GM12878 (cell line): Measurements from ENCODE around the gene TSC2. TPM values are rescaled to one million over a fixed set of nuclear protein-coding genes. Genes with fewer than 3 reads are reported as not detected.

Experiments
- ATAC-seq: fragments of 200-7000 bp; cut with Tn5 transposase; 3 replicates; pipeline ENCODE4 v1.9.1; 2020; ENCODE audit warnings: mild to moderate bottlenecking, moderate library complexity
- BruUV-seq: library from RNA; stranded (reverse); fragments of 400-500 nt; replicated peaks from 2 replicates; lab custom pipeline; 2021; lab: Mats Ljungman, UMichigan
- CTCF ChIA-PET: fragments of 300-600 bp; sonication (Branson Sonifier 250); formaldehyde crosslinking; extraction: SDS; loops from one replicate; lab custom pipeline; 2021; ENCODE audit warnings: inconsistent platforms; lab: Yijun Ruan, JAX
- POLR2A ChIA-PET: fragments of 350-600 bp; formaldehyde crosslinking; extraction: SDS; loops from one replicate; lab custom pipeline; 2021; ENCODE audit warnings: inconsistent platforms; lab: Charles Lee
- RAD21 ChIA-PET: fragments of 300-600 bp; sonication (Branson Sonifier 250); formaldehyde crosslinking; loops from one replicate; lab custom pipeline; 2023; ENCODE audit warnings: antibody characterized with exemption; ENCODE audit not compliant: unreplicated experiment; lab: Charles Lee
- SMC1A ChIA-PET: fragments of 300-600 bp; sonication (Branson Sonifier 250); formaldehyde crosslinking; loops from one replicate; lab custom pipeline; 2023; ENCODE audit not compliant: unreplicated experiment, uncharacterized antibody; lab: Charles Lee
- DNase-seq: peaks from one replicate; pipeline ENCODE4 v3.0.0-alpha.2; 2011; ENCODE audit warnings: low read depth, low spot score
- FAIRE-seq: peaks from 3 replicates; lab custom pipeline; 2011; peaks lifted over from hg19 to GRCh38; lab: Jason Lieb, UNC
- H2AFZ ChIP-seq: 2 replicates; pipeline ENCODE4 v1.6.0; 2011; ENCODE audit warnings: low read depth, low read length, control low read depth; ENCODE audit not compliant: control insufficient read depth
- H3K27ac ChIP-seq: 2 replicates; pipeline ENCODE4 v1.5.1; 2011; ENCODE audit warnings: control low read depth; ENCODE audit not compliant: control insufficient read depth, insufficient read depth
- H3K27me3 ChIP-seq, 2 experiments: replicated peaks in 1 of 2; 2 replicates each; pipeline versions ENCODE4 v1.6.0 to v1.6.1; 2011; ENCODE audit warnings: low read length in 1 of 2; ENCODE audit not compliant: control insufficient read depth in 2 of 2, insufficient read depth in 2 of 2
- H3K36me3 ChIP-seq, 2 experiments: 2 replicates each; pipeline ENCODE4 v1.5.1; 2011; ENCODE audit warnings: low read length in 1 of 2; ENCODE audit not compliant: control insufficient read depth in 2 of 2, insufficient read depth in 2 of 2
- H3K4me1 ChIP-seq: 2 replicates; pipeline ENCODE4 v1.6.1; 2011; ENCODE audit warnings: mild to moderate bottlenecking, low read length, moderate library complexity, mixed read lengths; ENCODE audit not compliant: control insufficient read depth, insufficient read depth
- H3K4me2 ChIP-seq: 2 replicates; pipeline ENCODE4 v1.6.0; 2011; ENCODE audit warnings: control low read depth; ENCODE audit not compliant: control insufficient read depth, insufficient read depth
- H3K4me3 ChIP-seq: fragments of 200-600 bp; sonication (generic); 2 replicates; pipeline ENCODE4 v1.5.1; 2016
- H3K79me2 ChIP-seq: 2 replicates; pipeline ENCODE4 v1.6.0; 2011; ENCODE audit warnings: low read length; ENCODE audit not compliant: control insufficient read depth, insufficient read depth
- H3K9ac ChIP-seq: 2 replicates; pipeline ENCODE4 v1.8.0; 2011; ENCODE audit warnings: low read length, control low read depth, mixed read lengths; ENCODE audit not compliant: control insufficient read depth, insufficient read depth
- H3K9me3 ChIP-seq: replicated peaks from 3 replicates; pipeline ENCODE4 v1.5.1; 2011; ENCODE audit warnings: mild to moderate bottlenecking, low read length; ENCODE audit not compliant: control insufficient read depth, insufficient read depth
- H4K20me1 ChIP-seq: 2 replicates; pipeline ENCODE4 v1.6.0; 2011; ENCODE audit not compliant: control insufficient read depth, insufficient read depth
- CBX5 ChIP-seq: sonication (generic); IDR thresholded peaks from 2 replicates; pipeline ENCODE4 v1.6.1; 2016; ENCODE audit warnings: low read depth, moderate library complexity, mild to moderate bottlenecking, inconsistent platforms
- FOXM1 ChIP-seq: IDR thresholded peaks from 2 replicates; pipeline ENCODE4 v1.6.1; 2012; ENCODE audit warnings: low read depth, mild to moderate bottlenecking, inconsistent platforms, low read length, moderate library complexity
- GATAD2B ChIP-seq: fragments of 450-650 bp; conservative IDR thresholded peaks from 2 replicates; pipeline ENCODE4 v1.6.1; 2017; ENCODE audit warnings: low read depth, mild to moderate bottlenecking, moderate library complexity
- IKZF1 ChIP-seq: fragments of 450-650 bp; conservative IDR thresholded peaks from 2 replicates; pipeline ENCODE4 v1.6.1; 2017; ENCODE audit warnings: antibody characterized with exemption, mild to moderate bottlenecking
- IKZF2 ChIP-seq, 2 experiments: fragments of 450-650 bp; IDR thresholded peaks; 2 replicates each; pipeline ENCODE4 v1.6.1; 2017; ENCODE audit warnings: mild to moderate bottlenecking in 2 of 2, moderate library complexity in 2 of 2
- IRF4 ChIP-seq: IDR thresholded peaks from 2 replicates; pipeline ENCODE4 v1.6.1; 2011; ENCODE audit warnings: low read depth, low read length
- KAT2A ChIP-seq: conservative IDR thresholded peaks from 2 replicates; pipeline ENCODE4 v1.6.1; 2011; ENCODE audit warnings: low read depth, low read length; ENCODE audit not compliant: control insufficient read depth
- LARP7 ChIP-seq: fragments of 450-650 bp; IDR thresholded peaks from 2 replicates; pipeline ENCODE4 v1.6.1; 2017; ENCODE audit warnings: mild to moderate bottlenecking
- MEF2A ChIP-seq: IDR thresholded peaks from 2 replicates; pipeline ENCODE4 v1.6.1; 2011; ENCODE audit warnings: low read depth, mild to moderate bottlenecking, low read length, moderate library complexity; ENCODE audit not compliant: insufficient read depth
- MTA3 ChIP-seq: IDR thresholded peaks from 2 replicates; pipeline ENCODE4 v1.6.1; 2012; ENCODE audit warnings: low read length, inconsistent platforms, borderline replicate concordance
- NFYA ChIP-seq: IDR thresholded peaks from 2 replicates; pipeline ENCODE4 v1.6.1; 2011; ENCODE audit warnings: low read depth, mild to moderate bottlenecking, low read length, improper control_type of control experiment, borderline replicate concordance
- NR2F1 ChIP-seq: fragments of 450-650 bp; conservative IDR thresholded peaks from 2 replicates; pipeline ENCODE4 v1.6.1; 2017; ENCODE audit warnings: mild to moderate bottlenecking
- SMAD1 ChIP-seq: fragments of 450-650 bp; IDR thresholded peaks from 2 replicates; pipeline ENCODE4 v1.6.1; 2018; ENCODE audit warnings: mild to moderate bottlenecking, low read depth; ENCODE audit not compliant: partially characterized antibody
- SPI1 ChIP-seq: IDR thresholded peaks from 2 replicates; pipeline ENCODE4 v1.6.1; 2011; ENCODE audit warnings: low read depth, mild to moderate bottlenecking, low read length, moderate library complexity, borderline replicate concordance; ENCODE audit not compliant: insufficient read depth
- STAT3 ChIP-seq: IDR thresholded peaks from 2 replicates; pipeline ENCODE4 v1.6.1; 2011; ENCODE audit warnings: low read depth, low read length, improper control_type of control experiment
- TCF7 ChIP-seq: IDR thresholded peaks from 2 replicates; pipeline ENCODE4 v1.6.1; 2014; ENCODE audit warnings: antibody characterized with exemption, borderline replicate concordance
- YY1 ChIP-seq: IDR thresholded peaks from 2 replicates; pipeline ENCODE4 v1.6.1; 2011; ENCODE audit warnings: low read depth, mild to moderate bottlenecking, low read length
- ZZZ3 ChIP-seq: IDR thresholded peaks from 2 replicates; pipeline ENCODE4 v1.6.1; 2011; ENCODE audit warnings: low read depth; ENCODE audit not compliant: control insufficient read depth, insufficient read length
- WGBS: methylation state at CpG from one replicate; pipeline ENCODE4 v1.1.6; 2016; ENCODE audit warnings: low lambda C conversion rate; ENCODE audit not compliant: insufficient replicate concordance, insufficient coverage; ENCODE audit errors: missing lambda C conversion rate; 5-methylcytosine and 5-hydroxymethylcytosine counted together
- in situ Hi-C: fragments of 300-500 bp; cut with MboI; formaldehyde crosslinking; loops from 9 replicates; pipeline ENCODE4 v1.14.3; 2018; ENCODE audit warnings: mixed read lengths
- intact Hi-C: fragments of 100-400 bp; cut with micrococcal nuclease; formaldehyde crosslinking; loops from one replicate; pipeline ENCODE4 v1.14.2; 2022; ENCODE audit not compliant: unreplicated experiment
- polyA plus RNA-seq, 11 experiments: library from polyadenylated mRNA; depleted of rRNA in 4 of 11; unstranded in 6 of 11; stranded (reverse) in 5 of 11; fragments of >200 nt; fragmentation: Nextera tagmentation in 4 of 11; fragmentation: Illumina TruSeq in 1 of 11; extraction: Ambion mirVana in 4 of 11; extraction: Trizol in 1 of 11; gene quantifications; 1 replicate in 1 of 11; 2 replicates in 10 of 11; pipeline versions ENCODE4 v1.2.1 to v1.2.3, GENCODE V29; 2011 to 2016; ENCODE audit warnings: inconsistent platforms in 2 of 11, missing spikeins in 2 of 11, low read depth in 1 of 11
- total RNA-seq, 4 experiments: library from RNA; depleted of rRNA in 3 of 4; stranded (reverse); fragments of >200 nt in 3 of 4; fragmentation: Illumina TruSeq in 1 of 4; extraction: Trizol in 1 of 4; gene quantifications; 2 replicates each; pipeline versions ENCODE4 v1.2.1 to v1.2.3, GENCODE V29; 2013 to 2021
- TF ChIP-seq, protein P1 (sequence below): IDR thresholded peaks from 2 replicates; pipeline ENCODE4 v1.6.1; 2012; ENCODE audit warnings: low read depth, low read length, improper control_type of control experiment
- TF ChIP-seq, protein P2 (sequence below): fragments of 450-650 bp; IDR thresholded peaks from 2 replicates; pipeline ENCODE4 v1.6.1; 2017; ENCODE audit warnings: mild to moderate bottlenecking

Gene TSC2
- total and polyA plus RNA-seq, 10 of the 15 experiments (the other 5 are each of a cell fraction or from before 2014, with no cell fraction given), result 1.6 to 77.0 (median 21.6) TPM

DNA sequence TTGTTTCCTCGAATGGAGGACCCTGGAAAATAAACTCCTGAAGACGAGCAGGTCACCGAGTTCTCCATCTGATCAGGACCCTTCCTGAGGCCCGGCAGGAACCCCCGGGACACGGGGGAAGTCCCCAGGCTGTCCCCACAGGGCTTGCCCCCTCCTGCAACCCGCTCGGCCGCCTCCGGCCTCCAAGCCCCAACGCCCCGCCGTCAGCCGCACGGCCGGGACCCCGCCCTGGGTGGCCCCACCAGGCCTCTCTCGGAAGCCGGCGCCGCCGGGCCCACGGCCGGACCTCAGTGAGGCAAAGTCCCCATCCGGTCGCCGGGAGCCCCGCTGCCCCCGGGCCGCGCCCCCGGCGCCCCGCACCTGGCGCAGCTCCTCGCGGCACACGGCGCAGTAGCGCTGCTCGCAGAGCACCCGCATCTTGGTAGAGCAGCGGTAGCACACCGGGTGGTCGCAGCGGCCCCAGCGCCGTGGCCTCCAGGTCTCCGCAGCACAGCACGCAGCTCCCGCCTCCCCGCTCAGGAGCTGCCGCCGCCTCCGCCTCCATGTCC is 38.5 kb upstream of the TSC2 start (continued):
- TF ChIP-seq STAT3 (no peak), GATAD2B (0 out of 2 replicates have a peak, but pooled peaks have one; percentile 4), FOXM1 (no peak), CBX5 (no peak), LARP7 (peak; percentile 20; the same call in 1 of the 2 replicates), NFYA (no peak)
- TF ChIP-seq, protein P1, sequence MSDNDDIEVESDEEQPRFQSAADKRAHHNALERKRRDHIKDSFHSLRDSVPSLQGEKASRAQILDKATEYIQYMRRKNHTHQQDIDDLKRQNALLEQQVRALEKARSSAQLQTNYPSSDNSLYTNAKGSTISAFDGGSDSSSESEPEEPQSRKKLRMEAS, result no peak
- TF ChIP-seq, protein P2, sequence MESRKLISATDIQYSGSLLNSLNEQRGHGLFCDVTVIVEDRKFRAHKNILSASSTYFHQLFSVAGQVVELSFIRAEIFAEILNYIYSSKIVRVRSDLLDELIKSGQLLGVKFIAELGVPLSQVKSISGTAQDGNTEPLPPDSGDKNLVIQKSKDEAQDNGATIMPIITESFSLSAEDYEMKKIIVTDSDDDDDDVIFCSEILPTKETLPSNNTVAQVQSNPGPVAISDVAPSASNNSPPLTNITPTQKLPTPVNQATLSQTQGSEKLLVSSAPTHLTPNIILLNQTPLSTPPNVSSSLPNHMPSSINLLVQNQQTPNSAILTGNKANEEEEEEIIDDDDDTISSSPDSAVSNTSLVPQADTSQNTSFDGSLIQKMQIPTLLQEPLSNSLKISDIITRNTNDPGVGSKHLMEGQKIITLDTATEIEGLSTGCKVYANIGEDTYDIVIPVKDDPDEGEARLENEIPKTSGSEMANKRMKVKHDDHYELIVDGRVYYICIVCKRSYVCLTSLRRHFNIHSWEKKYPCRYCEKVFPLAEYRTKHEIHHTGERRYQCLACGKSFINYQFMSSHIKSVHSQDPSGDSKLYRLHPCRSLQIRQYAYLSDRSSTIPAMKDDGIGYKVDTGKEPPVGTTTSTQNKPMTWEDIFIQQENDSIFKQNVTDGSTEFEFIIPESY, result no peak
- TF ChIP-seq, all 136 proteins: peak for 8

DNA sequence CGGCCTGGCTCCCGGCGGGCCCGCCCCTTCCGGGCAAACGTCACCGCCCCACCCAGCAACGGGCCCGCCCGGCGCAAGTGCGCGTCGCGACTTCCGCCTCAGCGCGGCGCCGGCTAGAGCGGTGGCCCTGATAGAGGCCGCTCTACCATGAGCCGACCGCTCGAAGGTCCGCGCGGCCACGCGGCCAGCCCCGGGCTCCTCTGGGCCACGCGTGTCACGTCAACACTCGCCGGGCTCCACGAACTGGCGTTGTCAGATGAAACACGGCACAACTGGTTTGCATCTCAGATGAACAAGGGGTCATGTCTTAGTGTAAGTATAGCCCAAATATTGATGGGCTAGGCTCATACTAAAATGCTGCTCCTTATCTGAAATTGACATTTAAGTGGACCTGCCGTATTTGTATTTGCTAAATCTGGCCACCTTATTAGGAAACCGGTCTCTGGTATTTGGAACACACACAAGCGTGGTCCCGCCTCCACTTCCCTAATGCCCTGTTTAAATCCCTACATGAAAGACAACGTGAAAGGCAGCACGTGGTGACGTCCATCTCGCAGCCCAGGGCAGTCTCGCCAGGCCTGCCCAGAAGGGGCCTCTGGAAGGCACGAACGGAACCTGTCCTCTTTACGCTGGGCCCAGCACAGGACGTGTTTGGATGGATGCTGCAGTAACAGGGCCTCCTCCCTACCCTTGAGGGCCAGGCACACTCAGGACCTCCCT is 37.8 kb upstream of the TSC2 start, which contains the start of gene ZNF598:
Gene ZNF598 (minus strand): TSS at position 31 of the 720 bp plus-strand sequence.
- under 1% methylated on average over 37 of the region's 52 CpGs for WGBS
- Histone ChIP-seq H3K79me2 (peaks cover 54% of the 10 kb centered on the region), H2AFZ (peak within 1 kb of the TSS; percentile 89), H3K9me3 (no peaks in the 10 kb centered on the region), H3K27ac (peak within 1 kb of the TSS; percentile 89), H3K4me1 (peaks cover 15% of the 10 kb centered on the region), H3K9ac (peak within 1 kb of the TSS; percentile 96), H4K20me1 (no peaks in the 10 kb centered on the region), H3K4me2 (peak within 1 kb of the TSS; percentile 99), H3K4me3 (peak within 1 kb of the TSS; percentile 100), H3K36me3 (peaks cover 0 to 3% of the 10 kb centered on the region in 2 experiments; a peak in 1 of 4 replicates), H3K27me3 (no peaks in the 10 kb centered on the region)
- DNase-seq (no peak), ATAC-seq (peak; percentile 93), FAIRE-seq (no peak)
- intact Hi-C loops, result loop anchor here (5.0 kb wide), 1 partner anchor 142 kb away; no protein-coding TSS in a partner anchor
- TSS peak; percentile 99 for BruUV-seq
- SMC1A ChIA-PET, result no interaction called here
- CTCF ChIA-PET, result no interaction called here
- POLR2A ChIA-PET, result no interaction called here
- in situ Hi-C loops, result loop anchor here (10.0 kb wide), 1 partner anchor 485 kb away; no protein-coding TSS in a partner anchor
- RAD21 ChIA-PET, result no interaction called here
- peak; percentile 68 for TF ChIP-seq NR2F1
- no peak for TF ChIP-seq IRF4
- TF ChIP-seq KAT2A, result no peak
- TF ChIP-seq SMAD1, result no peak
- TF ChIP-seq TCF7, result no peak
- no peak; the same call in 1 of the 2 replicates for TF ChIP-seq MTA3
- no peak for TF ChIP-seq ZZZ3
- peak in 1 of 2 experiments; percentile 36; a peak in 1 of 4 replicates for TF ChIP-seq IKZF2 (IDR thresholded peaks at IDR 0.05)
- peak; percentile 49; the same call in 1 of the 2 replicates for TF ChIP-seq SPI1
- peak; percentile 86 for TF ChIP-seq IKZF1
- peak; percentile 67 for TF ChIP-seq YY1
- no peak for TF ChIP-seq MEF2A
